B cell (primary cell): ENCODE measurements around the gene AKT3.

Experiments used
- EZH2 ChIP-seq: IDR thresholded peaks from 2 replicates; pipeline ENCODE4 v1.6.1; 2012; ENCODE audit warnings: borderline replicate concordance, low read depth, mild to moderate bottlenecking, moderate library complexity, low read length; ENCODE audit not compliant: insufficient read depth, poor library complexity, severe bottlenecking
- TF ChIP-seq, protein P1 (sequence below): fragments of 200-600 bp; IDR thresholded peaks from one replicate; pipeline ENCODE4 v1.8.0; 2022; ENCODE audit warnings: antibody characterized with exemption, mild to moderate bottlenecking

DNA sequence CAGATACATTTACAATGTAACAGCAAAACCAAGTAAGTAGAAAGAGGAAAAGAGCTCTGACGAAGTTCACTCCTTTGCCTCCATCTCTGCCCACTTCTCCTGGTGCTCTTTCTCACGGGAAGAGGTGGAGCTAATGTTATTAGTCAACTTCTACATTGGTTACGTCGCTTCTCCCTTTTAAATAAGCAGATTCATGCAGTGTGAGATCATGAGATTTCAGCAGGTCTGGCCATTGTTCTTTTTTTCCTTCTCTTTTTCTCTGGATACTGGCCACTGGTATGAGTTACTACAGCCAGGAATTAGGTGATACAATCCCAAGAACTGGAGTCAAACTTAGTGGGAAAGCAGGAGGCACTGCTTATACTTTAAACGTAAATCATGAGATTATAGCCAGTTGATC, 207.1 kb downstream of the AKT3 start:
- TF ChIP-seq, protein P1, sequence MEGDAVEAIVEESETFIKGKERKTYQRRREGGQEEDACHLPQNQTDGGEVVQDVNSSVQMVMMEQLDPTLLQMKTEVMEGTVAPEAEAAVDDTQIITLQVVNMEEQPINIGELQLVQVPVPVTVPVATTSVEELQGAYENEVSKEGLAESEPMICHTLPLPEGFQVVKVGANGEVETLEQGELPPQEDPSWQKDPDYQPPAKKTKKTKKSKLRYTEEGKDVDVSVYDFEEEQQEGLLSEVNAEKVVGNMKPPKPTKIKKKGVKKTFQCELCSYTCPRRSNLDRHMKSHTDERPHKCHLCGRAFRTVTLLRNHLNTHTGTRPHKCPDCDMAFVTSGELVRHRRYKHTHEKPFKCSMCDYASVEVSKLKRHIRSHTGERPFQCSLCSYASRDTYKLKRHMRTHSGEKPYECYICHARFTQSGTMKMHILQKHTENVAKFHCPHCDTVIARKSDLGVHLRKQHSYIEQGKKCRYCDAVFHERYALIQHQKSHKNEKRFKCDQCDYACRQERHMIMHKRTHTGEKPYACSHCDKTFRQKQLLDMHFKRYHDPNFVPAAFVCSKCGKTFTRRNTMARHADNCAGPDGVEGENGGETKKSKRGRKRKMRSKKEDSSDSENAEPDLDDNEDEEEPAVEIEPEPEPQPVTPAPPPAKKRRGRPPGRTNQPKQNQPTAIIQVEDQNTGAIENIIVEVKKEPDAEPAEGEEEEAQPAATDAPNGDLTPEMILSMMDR, result no peak
- TF ChIP-seq EZH2, result no peak
